Smooth muscle cell (in vitro differentiated cells): ENCODE data around the gene FITM1. TPM values are rescaled to one million over a fixed set of nuclear protein-coding genes. Genes with fewer than 3 reads are reported as not detected.

Source experiments
- DNase-seq: peaks from one replicate; lab custom pipeline; 2025; ENCODE audit not compliant: unreplicated experiment; lab: John Stamatoyannopoulos, UW
- H2AFZ ChIP-seq: fragments of 200-600 bp; sonication (generic); 2 replicates; pipeline ENCODE4 v1.6.0; 2016; ENCODE audit warnings: antibody characterized with exemption, low read depth, mild to moderate bottlenecking
- H3F3A ChIP-seq: fragments of 200-600 bp; sonication (generic); 2 replicates; pipeline ENCODE4 v1.6.0; 2017; ENCODE audit warnings: antibody characterized with exemption, low read depth
- H3K27ac ChIP-seq: fragments of 200-600 bp; sonication (generic); 2 replicates; pipeline ENCODE4 v1.5.1; 2016; ENCODE audit warnings: low read depth, mild to moderate bottlenecking
- H3K27me3 ChIP-seq: fragments of 200-600 bp; sonication (generic); 2 replicates; pipeline ENCODE4 v1.6.1; 2016; ENCODE audit warnings: low read depth, mild to moderate bottlenecking
- H3K36me3 ChIP-seq: fragments of 200-600 bp; sonication (generic); 2 replicates; pipeline ENCODE4 v1.5.1; 2016; ENCODE audit warnings: low read depth
- H3K4me1 ChIP-seq: fragments of 200-600 bp; sonication (generic); 2 replicates; pipeline ENCODE4 v1.5.1; 2016; ENCODE audit warnings: low read depth
- H3K4me2 ChIP-seq: fragments of 200-600 bp; sonication (generic); 2 replicates; pipeline ENCODE4 v1.6.0; 2016; ENCODE audit warnings: mild to moderate bottlenecking
- H3K4me3 ChIP-seq: fragments of 200-600 bp; sonication (generic); 2 replicates; pipeline ENCODE4 v1.5.1; 2016; ENCODE audit warnings: mild to moderate bottlenecking
- H3K79me2 ChIP-seq: fragments of 200-600 bp; sonication (generic); 2 replicates; pipeline ENCODE4 v1.6.0; 2016; ENCODE audit warnings: low read depth, mild to moderate bottlenecking
- H3K9ac ChIP-seq: fragments of 200-600 bp; sonication (generic); 2 replicates; pipeline ENCODE4 v1.6.0; 2016; ENCODE audit warnings: low read depth
- H3K9me3 ChIP-seq: fragments of 200-600 bp; sonication (generic); replicated peaks from 2 replicates; pipeline ENCODE4 v1.5.1; 2016; ENCODE audit warnings: low read depth
- H4K20me1 ChIP-seq: fragments of 200-600 bp; sonication (generic); 2 replicates; pipeline ENCODE4 v1.6.0; 2016; ENCODE audit warnings: low read depth
- WGBS: methylation state at CpG from one replicate; pipeline ENCODE4 v1.1.7; 2016; ENCODE audit warnings: low lambda C conversion rate; 5-methylcytosine and 5-hydroxymethylcytosine counted together
- polyA plus RNA-seq: library from polyadenylated mRNA; unstranded; fragments of >200 nt; fragmentation: Nextera tagmentation; extraction: Ambion mirVana; gene quantifications from 2 replicates; pipeline ENCODE4 v1.2.1, GENCODE V29; 2016
- total RNA-seq: library from RNA; depleted of rRNA; stranded (reverse); fragments of >200 nt; gene quantifications from 2 replicates; pipeline ENCODE4 v1.2.3, GENCODE V29; 2014
- TF ChIP-seq, protein P1 (sequence below): fragments of 200-600 bp; sonication (generic); IDR thresholded peaks from 2 replicates; pipeline ENCODE4 v1.5.1; 2017; ENCODE audit warnings: borderline replicate concordance, mild to moderate bottlenecking, antibody characterized with exemption; ENCODE audit not compliant: insufficient read depth, poor library complexity, severe bottlenecking

FITM1 gene
- total and polyA plus RNA-seq, 2 experiments from 2014 or later = 0.31 TPM; not detected in 1

DNA sequence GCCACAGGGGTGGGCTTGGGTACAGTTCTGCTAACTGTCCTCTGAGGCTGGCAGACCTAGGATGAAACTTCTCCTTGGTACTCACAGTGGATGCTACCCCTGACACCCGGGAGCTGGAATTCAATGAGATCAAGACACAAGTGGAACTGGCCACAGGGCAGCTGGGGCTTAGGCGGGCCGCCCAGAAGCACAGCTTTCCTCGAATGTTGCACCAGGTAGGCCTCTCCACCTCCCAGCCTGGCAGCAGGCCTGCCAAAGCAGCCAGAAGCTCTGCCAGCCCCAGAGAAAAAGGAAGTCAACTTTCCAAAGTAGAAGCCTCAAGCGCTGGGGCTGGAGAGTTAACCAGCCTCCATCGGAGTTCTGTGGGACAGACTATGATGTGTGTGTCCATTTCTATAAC, 13.3 kb upstream of the FITM1 start:
- peaks cover 12% of the 10 kb centered on the region for H3K4me1 ChIP-seq
- WGBS = 95% methylated on average over 6 of the region's 6 CpGs
- H3K9ac ChIP-seq = no peak overlapping the region

GRCh38 chr14:24119691-24120090, 10.8 kb upstream of the FITM1 start:
- no peak overlapping the region for H3K4me2 ChIP-seq
- no peak overlapping the region for H3K27ac ChIP-seq
- H3K4me3 ChIP-seq = no peak overlapping the region
- H2AFZ ChIP-seq = no peak overlapping the region
- DNase-seq = no peak
- H3K27me3 ChIP-seq = no peaks in the 10 kb centered on the region
- no peaks in the 10 kb centered on the region for H3F3A ChIP-seq
- TF ChIP-seq, protein P1, sequence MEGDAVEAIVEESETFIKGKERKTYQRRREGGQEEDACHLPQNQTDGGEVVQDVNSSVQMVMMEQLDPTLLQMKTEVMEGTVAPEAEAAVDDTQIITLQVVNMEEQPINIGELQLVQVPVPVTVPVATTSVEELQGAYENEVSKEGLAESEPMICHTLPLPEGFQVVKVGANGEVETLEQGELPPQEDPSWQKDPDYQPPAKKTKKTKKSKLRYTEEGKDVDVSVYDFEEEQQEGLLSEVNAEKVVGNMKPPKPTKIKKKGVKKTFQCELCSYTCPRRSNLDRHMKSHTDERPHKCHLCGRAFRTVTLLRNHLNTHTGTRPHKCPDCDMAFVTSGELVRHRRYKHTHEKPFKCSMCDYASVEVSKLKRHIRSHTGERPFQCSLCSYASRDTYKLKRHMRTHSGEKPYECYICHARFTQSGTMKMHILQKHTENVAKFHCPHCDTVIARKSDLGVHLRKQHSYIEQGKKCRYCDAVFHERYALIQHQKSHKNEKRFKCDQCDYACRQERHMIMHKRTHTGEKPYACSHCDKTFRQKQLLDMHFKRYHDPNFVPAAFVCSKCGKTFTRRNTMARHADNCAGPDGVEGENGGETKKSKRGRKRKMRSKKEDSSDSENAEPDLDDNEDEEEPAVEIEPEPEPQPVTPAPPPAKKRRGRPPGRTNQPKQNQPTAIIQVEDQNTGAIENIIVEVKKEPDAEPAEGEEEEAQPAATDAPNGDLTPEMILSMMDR = no peak
- peaks cover 11% of the 10 kb centered on the region for H3K79me2 ChIP-seq
- WGBS = 98% methylated on average over 6 of the region's 6 CpGs
- H3K4me1 ChIP-seq = peaks cover 9% of the 10 kb centered on the region
- peaks cover 4% of the 10 kb centered on the region for H3K36me3 ChIP-seq
- H4K20me1 ChIP-seq = no peaks in the 10 kb centered on the region
- H3K9ac ChIP-seq = no peak overlapping the region
- H3K9me3 ChIP-seq = no peaks in the 10 kb centered on the region

More for the DNA sequence above, 13.3 kb upstream of the FITM1 start:
- DNase-seq = no peak
- no peak overlapping the region for H3K4me2 ChIP-seq
- no peaks in the 10 kb centered on the region for H3K9me3 ChIP-seq
- no peak overlapping the region for H3K4me3 ChIP-seq
- H3K27ac ChIP-seq = no peak overlapping the region
- no peaks in the 10 kb centered on the region for H3K27me3 ChIP-seq
- H4K20me1 ChIP-seq = no peaks in the 10 kb centered on the region
- H2AFZ ChIP-seq = no peak overlapping the region
- TF ChIP-seq, protein P1 = no peak
- H3F3A ChIP-seq = no peaks in the 10 kb centered on the region
- peaks cover 4% of the 10 kb centered on the region for H3K36me3 ChIP-seq
- H3K79me2 ChIP-seq = peaks cover 11% of the 10 kb centered on the region

DNA sequence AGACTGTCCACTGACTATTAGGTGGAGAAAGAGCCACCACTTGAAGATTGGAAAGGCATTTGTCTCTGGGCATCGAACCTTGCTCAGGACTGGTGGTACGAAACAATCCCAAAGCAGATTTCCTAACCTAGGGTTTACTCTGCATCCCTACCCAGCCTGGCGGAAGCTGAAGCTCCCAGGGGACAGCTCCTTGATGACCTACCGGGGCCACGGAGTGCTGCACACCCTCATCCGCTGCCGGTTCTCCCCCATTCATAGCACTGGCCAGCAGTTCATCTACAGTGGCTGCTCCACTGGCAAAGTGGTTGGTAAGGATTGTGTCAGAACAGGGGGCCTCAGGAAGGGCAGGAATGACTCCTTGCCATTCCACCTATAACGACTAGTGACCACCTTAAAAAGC, 9.2 kb upstream of the FITM1 start:
- Histone ChIP-seq H3K4me3 (no peak overlapping the region), H3K27me3 (no peaks in the 10 kb centered on the region), H2AFZ (no peak overlapping the region), H3K4me1 (peaks cover 3% of the 10 kb centered on the region), H3K4me2 (no peak overlapping the region), H3K79me2 (peaks cover 5% of the 10 kb centered on the region), H3K36me3 (peaks cover 4% of the 10 kb centered on the region), H3F3A (no peaks in the 10 kb centered on the region), H3K9me3 (no peaks in the 10 kb centered on the region), H3K9ac (no peak overlapping the region), H4K20me1 (no peaks in the 10 kb centered on the region), H3K27ac (no peak overlapping the region)
- DNase-seq = no peak
- TF ChIP-seq, protein P1 = no peak
- over 99% methylated on average over 8 of the region's 8 CpGs for WGBS

DNA sequence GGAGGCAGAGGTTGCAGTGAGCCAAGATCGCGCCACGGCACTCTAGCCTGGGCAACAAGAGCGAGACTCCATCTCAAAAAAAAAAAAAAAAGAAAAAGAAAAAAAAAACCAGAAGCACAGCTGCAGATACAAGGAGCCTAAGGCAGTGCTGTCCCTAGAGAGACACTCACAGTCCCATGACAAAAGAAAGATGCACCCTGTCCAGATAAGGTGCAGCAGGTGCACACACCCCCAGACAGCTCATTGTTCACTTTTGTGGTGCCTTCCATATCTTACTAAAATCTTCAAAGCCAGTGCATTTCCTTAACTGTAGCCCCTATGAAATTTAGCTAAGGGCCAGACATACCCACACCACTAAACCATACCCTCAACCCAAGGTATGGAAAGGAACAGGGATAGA, 8.0 kb upstream of the FITM1 start:
- H3K9me3 ChIP-seq = no peaks in the 10 kb centered on the region
- no peak overlapping the region for H3K9ac ChIP-seq
- no peak overlapping the region for H2AFZ ChIP-seq
- no peak for DNase-seq
- no peak overlapping the region for H3K27ac ChIP-seq
- H3K4me2 ChIP-seq = no peak overlapping the region
- no peak overlapping the region for H3K4me3 ChIP-seq
- H3K27me3 ChIP-seq = no peaks in the 10 kb centered on the region
- H3K36me3 ChIP-seq = peaks cover 4% of the 10 kb centered on the region
- TF ChIP-seq, protein P1 = no peak
- no peaks in the 10 kb centered on the region for H3K79me2 ChIP-seq
- WGBS = 75% methylated on average over 1 of the region's 4 CpGs
- no peaks in the 10 kb centered on the region for H3F3A ChIP-seq
- H4K20me1 ChIP-seq = no peaks in the 10 kb centered on the region
- no peaks in the 10 kb centered on the region for H3K4me1 ChIP-seq
